ENCODE results near the gene MED12. TPM values are rescaled to one million over a fixed set of nuclear protein-coding genes. Genes with fewer than 3 reads are reported as not detected.

MED12 gene
- total RNA-seq, 2 experiments from 2014 or later, result 23.1 to 31.1 TPM

DNA sequence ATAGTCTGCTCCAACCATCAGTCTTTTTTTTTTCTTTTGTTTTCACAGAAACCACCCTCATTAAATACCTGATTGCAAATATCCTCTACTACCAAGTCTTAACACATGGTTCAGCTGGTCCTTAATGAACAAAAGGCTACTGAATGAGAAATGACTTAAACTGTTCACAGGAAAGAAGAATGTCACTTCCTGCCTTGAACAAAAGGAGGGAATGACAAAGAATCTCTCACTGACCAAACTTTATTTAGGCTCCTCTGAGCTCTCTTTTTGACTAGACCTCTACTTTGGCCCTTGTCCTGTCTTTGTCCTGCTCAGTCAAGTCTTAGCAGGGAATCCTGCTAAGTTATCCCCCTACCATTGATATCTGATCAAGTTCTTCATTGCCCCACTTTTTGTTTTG lies 72.9 kb downstream of the MED12 start:
- DNase-seq (ENCODE audit: low spot score), result no peak
- intact Hi-C loops (cut with micrococcal nuclease; ENCODE audit: unreplicated experiment), result no loop called here
- no peak for TF ChIP-seq EZH2phosphoT487 (IDR thresholded peaks at IDR 0.05; ENCODE audit: borderline replicate concordance, low read depth, low read length)
- TF ChIP-seq, protein P1, sequence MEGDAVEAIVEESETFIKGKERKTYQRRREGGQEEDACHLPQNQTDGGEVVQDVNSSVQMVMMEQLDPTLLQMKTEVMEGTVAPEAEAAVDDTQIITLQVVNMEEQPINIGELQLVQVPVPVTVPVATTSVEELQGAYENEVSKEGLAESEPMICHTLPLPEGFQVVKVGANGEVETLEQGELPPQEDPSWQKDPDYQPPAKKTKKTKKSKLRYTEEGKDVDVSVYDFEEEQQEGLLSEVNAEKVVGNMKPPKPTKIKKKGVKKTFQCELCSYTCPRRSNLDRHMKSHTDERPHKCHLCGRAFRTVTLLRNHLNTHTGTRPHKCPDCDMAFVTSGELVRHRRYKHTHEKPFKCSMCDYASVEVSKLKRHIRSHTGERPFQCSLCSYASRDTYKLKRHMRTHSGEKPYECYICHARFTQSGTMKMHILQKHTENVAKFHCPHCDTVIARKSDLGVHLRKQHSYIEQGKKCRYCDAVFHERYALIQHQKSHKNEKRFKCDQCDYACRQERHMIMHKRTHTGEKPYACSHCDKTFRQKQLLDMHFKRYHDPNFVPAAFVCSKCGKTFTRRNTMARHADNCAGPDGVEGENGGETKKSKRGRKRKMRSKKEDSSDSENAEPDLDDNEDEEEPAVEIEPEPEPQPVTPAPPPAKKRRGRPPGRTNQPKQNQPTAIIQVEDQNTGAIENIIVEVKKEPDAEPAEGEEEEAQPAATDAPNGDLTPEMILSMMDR (conservative IDR thresholded peaks at IDR 0.05; ENCODE audit: low read length), result no peak
- no peak overlapping the region for H3K27ac ChIP-seq (ENCODE audit: low read depth, low read length, poor library complexity, severe bottlenecking)
- ChIA-PET POLR2A (no interaction called here), CTCF (ENCODE audit: unreplicated experiment) (no interaction called here)
- BruUV-seq (replicated peaks), result no TSS peak
- H3K4me3 ChIP-seq (ENCODE audit: low read depth, low read length, poor library complexity, severe bottlenecking), result no peak overlapping the region
- no peaks in the 10 kb centered on the region for H4K20me1 ChIP-seq (ENCODE audit: insufficient read depth, low read length)
- H3K9me3 ChIP-seq (ENCODE audit: low read length), result no peaks in the 10 kb centered on the region
- H3K9me2 ChIP-seq (ENCODE audit: insufficient read depth, low read length), result no peaks in the 10 kb centered on the region
- no peak overlapping the region for H3K4me2 ChIP-seq (ENCODE audit: low read length)
- peaks cover 6% of the 10 kb centered on the region for H3K4me1 ChIP-seq (ENCODE audit: insufficient read depth, low read length, poor library complexity, severe bottlenecking)
- no peak overlapping the region for H2AFZ ChIP-seq (ENCODE audit: low read length)
- H3K79me2 ChIP-seq (ENCODE audit: insufficient read depth, low read depth, low read length), result peaks cover 7% of the 10 kb centered on the region; the same call in 1 of the 2 replicates
- peaks cover 4% of the 10 kb centered on the region for H3K36me3 ChIP-seq (ENCODE audit: insufficient read depth, low read length)

Small RNA genes lying within 50 kb of the gene (small RNA-seq; reads per million reads assigned to genes)
- gene CXorf65, result not detected

Other genes starting within 250 kb of the MED12 start
- not detected in 2 replicates for gene TEX11, start 209.9 kb upstream of the MED12 start, total RNA-seq (2014; rRNA removed; shearing (Covaris generic))
- gene TEX11, start 209.9 kb upstream of the MED12 start, total RNA-seq (2022), result not detected in 2 replicates
- gene SLC7A3, start 187.5 kb upstream of the MED12 start, total RNA-seq (2014; rRNA removed; shearing (Covaris generic)), result not detected in 2 replicates
- not detected in 2 replicates for gene SLC7A3, start 187.5 kb upstream of the MED12 start, total RNA-seq (2022)
- gene SNX12, start 50.3 kb upstream of the MED12 start, total RNA-seq (2014; rRNA removed; shearing (Covaris generic)), result 21.3 and 24.8 TPM in 2 replicates
- 27.4 and 28.7 TPM in 2 replicates for gene SNX12, start 50.3 kb upstream of the MED12 start, total RNA-seq (2022)
- 3.8 and 6.7 TPM in 2 replicates for gene FOXO4, start 22.7 kb upstream of the MED12 start, total RNA-seq (2014; rRNA removed; shearing (Covaris generic))
- 12.1 and 12.8 TPM in 2 replicates for gene FOXO4, start 22.7 kb upstream of the MED12 start, total RNA-seq (2022)
- gene CXorf65, start 11.9 kb upstream of the MED12 start, total RNA-seq (2014; rRNA removed; shearing (Covaris generic)), result 1.1 and 3.2 TPM in 2 replicates
- gene CXorf65, start 11.9 kb upstream of the MED12 start, total RNA-seq (2022), result 1.8 and 5.1 TPM in 2 replicates
- gene IL2RG, start 7.0 kb upstream of the MED12 start, total RNA-seq (2014; rRNA removed; shearing (Covaris generic)), result 20.5 and 21.5 TPM in 2 replicates
- gene IL2RG, start 7.0 kb upstream of the MED12 start, total RNA-seq (2022), result 33.3 and 33.6 TPM in 2 replicates
- gene NLGN3, start 26.2 kb downstream of the MED12 start, total RNA-seq (2014; rRNA removed; shearing (Covaris generic)), result 0.51 and 0.57 TPM in 2 replicates
- gene NLGN3, start 26.2 kb downstream of the MED12 start, total RNA-seq (2022), result 1.3 and 1.7 TPM in 2 replicates
- not detected in 2 replicates for gene GJB1, start 104.6 kb downstream of the MED12 start, total RNA-seq (2014; rRNA removed; shearing (Covaris generic))
- not detected in 2 replicates for gene GJB1, start 104.6 kb downstream of the MED12 start, total RNA-seq (2022)
- 21.8 and 23.8 TPM in 2 replicates for gene ZMYM3, start 135.5 kb downstream of the MED12 start, total RNA-seq (2014; rRNA removed; shearing (Covaris generic))
- 40.3 and 41.4 TPM in 2 replicates for gene ZMYM3, start 135.5 kb downstream of the MED12 start, total RNA-seq (2022)
- 379 and 508 TPM in 2 replicates for gene NONO, start 165.0 kb downstream of the MED12 start, total RNA-seq (2014; rRNA removed; shearing (Covaris generic))
- gene NONO, start 165.0 kb downstream of the MED12 start, total RNA-seq (2022), result 488 and 532 TPM in 2 replicates
- 7.8 and 8.8 TPM in 2 replicates for gene ITGB1BP2, start 183.2 kb downstream of the MED12 start, total RNA-seq (2014; rRNA removed; shearing (Covaris generic))
- gene ITGB1BP2, start 183.2 kb downstream of the MED12 start, total RNA-seq (2022), result 7.5 and 8.9 TPM in 2 replicates
- gene TAF1, start 247.8 kb downstream of the MED12 start, total RNA-seq (2014; rRNA removed; shearing (Covaris generic)), result 30.2 and 50.8 TPM in 2 replicates
- 48.2 and 52.2 TPM in 2 replicates for gene TAF1, start 247.8 kb downstream of the MED12 start, total RNA-seq (2022)